Embryonic facial prominence (tissue), 1 donor: ENCODE measurements around the gene MTLN.
A peak's percentile ranks its signal among the peaks of the same experiment; 100 is the strongest.
"Not testable (repeated sequence)": the region's sequence is repeated elsewhere in the genome, so short reads cannot be mapped to it uniquely, and the experiment has no call there.

ENCODE experiments used
- DNase-seq: peaks from one replicate; pipeline ENCODE4 v3.0.0-alpha.2; 2016; ENCODE audit errors: extremely low spot score

The MTLN gene, protein sequence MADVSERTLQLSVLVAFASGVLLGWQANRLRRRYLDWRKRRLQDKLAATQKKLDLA

DNA sequence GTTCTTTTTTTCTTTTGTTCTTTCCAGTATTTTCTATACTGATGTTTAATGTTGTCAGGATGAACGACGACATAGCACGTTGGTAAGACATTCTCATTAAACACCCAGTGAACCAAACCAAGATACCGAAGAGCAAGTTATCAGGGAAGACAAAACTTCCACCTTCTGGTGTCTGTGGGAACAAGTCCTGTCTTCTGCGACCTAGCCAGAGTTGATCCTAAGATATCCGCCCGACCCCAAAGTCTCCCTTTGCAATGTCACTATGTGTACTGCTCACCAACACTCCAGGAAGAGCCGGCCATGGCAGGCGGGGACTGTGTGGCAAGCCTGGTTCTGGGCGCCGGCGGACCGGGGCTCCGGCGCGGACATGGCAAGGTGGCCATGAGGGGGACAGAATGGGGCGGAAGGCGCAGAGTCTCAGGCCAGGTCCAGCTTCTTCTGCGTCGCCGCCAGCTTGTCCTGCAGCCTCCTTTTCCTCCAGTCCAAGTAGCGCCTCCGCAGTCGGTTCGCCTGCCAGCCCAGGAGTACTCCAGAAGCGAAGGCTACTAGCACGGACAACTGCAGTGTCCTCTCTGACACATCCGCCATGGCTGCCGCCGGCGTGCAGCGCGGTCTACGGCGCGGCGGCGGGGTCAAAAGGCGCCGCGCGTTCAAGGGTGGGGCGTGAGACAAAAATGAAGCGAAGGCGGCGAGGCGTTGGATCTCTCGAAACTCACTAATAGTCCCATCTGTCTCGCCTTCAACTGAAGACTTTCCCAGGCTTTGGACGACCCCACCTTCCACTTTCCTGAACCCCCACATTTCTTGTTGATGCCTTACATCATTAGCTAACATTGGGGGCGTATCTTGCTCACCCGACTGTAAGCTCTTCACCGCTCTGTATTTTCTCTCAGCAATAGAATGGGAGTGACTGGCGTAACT is at the start of gene MTLN:
Gene MTLN, minus strand, starts transcription at position 610 of the 921 bp plus-strand sequence. Its CDS starts 22 bp downstream, at position 588.
- peak; percentile 40 for DNase-seq

DNA sequence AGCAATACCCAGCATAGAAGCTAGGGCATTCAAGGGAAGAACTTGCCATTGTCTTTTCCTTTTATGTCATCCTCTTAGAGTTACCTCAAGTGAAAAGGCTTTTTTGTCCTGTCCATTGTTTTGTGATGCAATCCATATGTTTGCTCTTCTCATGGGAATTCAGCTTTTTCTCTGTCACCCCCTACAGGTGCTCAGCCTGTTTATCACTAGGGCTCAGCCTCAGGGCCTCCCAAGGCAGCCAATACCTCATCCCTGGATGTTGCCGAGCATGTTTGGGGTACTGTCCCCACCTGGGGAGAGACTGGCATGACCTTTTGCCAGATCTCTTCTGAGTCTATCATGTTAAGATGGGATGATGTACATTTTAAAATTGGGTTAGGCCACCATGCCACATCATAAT is 49.6 kb upstream of the MTLN start:
- not testable (repeated sequence) for DNase-seq

DNA sequence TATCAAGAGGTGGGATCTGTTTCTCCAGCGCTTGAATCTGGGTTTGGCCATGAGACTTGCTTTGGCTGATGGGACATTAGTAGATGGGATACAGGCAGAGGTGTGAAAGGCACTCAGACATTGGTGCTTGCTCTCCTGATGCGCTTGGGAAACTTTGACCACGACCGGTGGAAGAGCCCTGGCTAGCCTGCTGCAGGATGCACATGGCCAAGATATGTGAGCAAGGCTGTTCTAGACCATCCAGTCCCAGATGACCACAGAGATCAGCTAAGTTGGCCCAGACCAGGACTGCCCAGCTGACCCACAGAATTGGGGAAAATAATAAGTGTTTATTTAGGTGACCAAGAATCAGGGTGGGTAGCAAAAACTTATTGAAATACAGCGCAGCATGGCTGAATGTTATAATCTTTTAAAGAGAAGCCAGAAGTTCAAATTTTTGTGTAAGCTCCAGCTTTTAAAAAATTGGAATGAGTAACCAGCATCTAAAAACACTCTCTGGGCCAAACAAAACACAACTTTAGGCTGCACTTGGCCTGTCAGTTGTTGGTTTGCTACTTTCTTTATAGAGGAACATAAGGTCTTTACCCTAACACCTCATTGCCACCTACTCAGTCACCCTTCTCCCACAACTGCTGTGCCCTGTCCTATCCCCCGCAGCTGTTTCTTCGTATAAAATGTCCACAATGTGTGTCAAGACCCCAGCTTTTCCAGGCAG is 35.9 kb upstream of the MTLN start:
- not testable (repeated sequence) for DNase-seq

DNA sequence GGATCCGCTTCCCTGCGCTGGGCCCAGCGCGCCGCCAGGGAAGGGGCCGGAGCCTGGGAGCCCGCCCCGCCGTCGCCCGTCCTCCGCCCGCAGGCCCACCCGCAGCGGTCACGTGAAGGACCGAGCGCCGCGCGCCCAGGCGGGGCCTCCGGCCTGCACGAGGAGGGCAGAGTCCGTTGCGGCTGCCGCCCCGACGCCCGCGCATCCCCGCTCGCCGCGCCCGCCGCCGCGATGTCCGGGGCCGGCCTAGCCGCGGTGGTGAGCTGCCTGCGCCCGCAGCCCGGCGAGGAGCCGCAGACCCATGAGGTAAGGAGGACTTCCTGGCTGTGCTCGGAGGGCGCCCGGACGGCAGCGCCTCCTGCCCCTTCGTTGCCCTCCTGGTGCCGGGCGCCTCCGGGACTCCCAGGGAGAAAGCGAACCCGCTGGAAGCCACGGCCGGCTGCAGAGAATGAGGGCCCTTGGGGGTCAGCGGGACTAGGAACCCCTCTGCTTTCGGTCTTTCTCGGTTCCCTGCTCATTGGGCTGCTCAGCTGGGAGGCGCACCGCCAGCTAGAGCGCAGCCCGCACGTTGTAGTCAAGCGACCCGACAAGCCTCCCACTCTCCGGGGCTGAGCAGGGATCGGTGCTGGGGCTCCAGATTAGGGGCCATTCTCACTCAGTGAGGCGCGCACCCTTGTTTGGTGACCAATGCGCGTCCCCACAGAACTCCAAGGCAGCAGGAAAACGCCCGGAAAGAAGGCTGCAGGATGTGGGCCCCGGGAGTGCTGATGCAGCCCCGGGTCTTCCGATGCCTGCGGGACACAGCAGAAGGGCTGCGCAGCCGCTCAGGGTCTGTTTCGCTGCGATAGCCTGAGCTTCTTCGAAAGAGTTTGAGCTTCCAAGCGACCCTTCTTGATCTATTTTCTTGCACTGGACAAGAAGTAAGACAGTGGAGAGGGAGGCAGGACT is 33.4 kb upstream of the MTLN start:
- not testable (repeated sequence) for DNase-seq

DNA sequence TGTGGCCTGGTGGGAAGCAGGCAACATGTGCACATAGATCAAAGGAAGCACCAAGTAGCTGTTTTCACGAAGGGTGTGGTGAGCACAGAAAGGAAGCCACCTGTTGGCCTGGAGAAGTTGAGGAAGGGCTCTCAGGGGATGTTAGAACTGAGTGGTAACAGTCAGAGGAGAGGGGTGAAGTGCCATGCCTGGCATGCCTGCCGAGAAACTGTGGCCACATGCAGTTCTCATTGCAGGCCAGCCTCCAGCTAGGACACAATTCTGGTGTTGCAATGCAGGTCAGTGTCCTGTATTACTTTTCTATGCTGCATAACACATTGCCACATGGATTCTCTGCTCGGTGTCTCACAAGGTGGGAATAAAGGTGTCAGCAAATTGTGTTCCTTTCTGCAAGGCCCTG is 30.9 kb upstream of the MTLN start:
- DNase-seq: not testable (repeated sequence)

DNA sequence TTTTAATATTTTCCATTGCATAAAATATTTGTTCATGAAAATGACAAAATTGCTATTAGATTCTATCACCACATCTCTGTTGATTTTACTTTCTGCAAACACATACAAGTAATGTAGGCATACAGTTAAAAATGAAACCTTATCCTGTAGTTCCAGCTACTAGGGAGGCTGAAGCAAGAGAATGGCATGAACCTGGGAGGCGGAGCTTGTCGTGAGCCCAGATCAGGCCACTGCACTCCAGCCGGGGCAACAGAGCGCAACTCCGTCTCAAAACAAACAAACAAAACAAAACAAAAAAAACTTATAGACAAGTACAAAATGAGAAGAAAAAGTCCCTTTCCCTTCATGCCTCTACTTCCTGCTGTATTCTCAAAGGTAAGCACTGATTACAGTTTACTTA is 22.2 kb upstream of the MTLN start:
- DNase-seq: not testable (repeated sequence)

DNA sequence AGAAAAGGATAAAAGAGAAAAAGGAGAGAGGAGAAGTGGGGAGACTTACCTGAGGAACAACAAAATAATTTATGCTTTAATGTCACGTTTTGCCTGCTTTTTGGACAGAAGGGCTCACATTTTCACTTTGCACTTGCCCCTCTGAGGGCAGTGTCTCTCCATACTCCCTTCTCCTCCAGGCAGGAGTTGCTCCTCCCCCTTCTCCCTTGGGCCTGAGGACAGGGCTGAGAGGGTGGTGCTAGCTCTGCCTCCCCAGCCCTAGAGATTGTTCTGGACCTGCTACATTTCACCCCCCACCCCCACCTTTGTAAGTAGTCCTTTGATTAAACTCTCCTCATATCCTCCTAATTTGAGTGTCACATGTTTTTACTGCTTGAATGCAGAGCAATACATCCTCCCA is 17.5 kb upstream of the MTLN start:
- DNase-seq: not testable (repeated sequence)

DNA sequence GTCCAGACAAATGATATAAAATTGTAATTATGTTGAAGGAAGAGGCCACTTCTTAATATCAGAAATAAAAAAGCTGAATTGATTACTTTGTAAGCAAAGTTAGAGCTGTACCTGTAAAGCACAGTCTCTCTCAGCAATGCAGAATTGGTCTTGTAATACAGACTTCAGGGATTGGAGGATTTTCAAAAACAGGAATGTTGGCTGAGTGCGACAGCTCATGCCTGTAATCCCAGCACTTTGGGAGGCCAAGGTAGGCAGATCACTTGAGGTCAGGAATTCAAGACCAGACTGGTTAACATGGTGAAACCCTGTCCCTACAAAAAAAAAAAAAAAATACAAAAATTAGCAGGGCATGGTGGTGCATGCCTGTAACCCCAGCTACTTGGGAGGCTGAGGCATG is 10.3 kb upstream of the MTLN start:
- DNase-seq: not testable (repeated sequence)

DNA sequence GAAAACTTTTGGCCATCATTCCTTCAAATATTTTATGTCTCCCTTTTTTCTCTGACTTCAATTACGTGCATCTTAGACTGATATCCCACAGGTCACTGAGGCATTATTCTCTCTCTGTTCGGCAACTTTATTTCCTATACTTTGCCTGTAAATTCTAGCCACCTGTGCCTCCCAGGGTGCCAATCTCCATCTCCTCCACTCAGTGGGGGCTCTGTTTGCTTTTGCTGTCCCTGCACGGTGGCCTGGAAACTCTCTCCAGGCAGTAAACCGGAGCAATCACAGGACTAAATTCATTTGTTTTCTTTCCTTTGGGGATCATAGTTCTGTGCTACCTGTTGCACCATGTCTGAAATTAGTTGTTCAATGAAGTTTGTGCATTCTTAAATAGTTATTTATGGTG is 9.6 kb upstream of the MTLN start:
- DNase-seq: no peak

DNA sequence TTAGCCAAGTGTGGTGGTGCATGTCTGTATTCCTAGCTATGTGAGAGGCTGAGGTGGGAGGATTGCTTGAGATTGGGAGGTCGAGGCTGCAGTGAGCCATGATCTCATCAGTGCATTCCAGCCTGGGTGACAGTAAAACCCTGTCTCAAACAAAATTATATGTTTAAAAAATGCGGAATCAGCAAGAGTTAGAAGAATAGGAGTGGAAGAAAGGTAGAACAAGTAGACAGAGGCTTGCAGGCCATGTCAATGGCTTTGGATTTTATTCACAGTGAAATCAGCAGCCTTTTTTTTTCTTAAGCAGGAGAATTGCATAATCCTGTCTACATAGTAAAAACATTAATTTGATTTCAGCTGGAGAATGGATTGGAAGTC is 7.8 kb upstream of the MTLN start:
- DNase-seq: no peak

DNA sequence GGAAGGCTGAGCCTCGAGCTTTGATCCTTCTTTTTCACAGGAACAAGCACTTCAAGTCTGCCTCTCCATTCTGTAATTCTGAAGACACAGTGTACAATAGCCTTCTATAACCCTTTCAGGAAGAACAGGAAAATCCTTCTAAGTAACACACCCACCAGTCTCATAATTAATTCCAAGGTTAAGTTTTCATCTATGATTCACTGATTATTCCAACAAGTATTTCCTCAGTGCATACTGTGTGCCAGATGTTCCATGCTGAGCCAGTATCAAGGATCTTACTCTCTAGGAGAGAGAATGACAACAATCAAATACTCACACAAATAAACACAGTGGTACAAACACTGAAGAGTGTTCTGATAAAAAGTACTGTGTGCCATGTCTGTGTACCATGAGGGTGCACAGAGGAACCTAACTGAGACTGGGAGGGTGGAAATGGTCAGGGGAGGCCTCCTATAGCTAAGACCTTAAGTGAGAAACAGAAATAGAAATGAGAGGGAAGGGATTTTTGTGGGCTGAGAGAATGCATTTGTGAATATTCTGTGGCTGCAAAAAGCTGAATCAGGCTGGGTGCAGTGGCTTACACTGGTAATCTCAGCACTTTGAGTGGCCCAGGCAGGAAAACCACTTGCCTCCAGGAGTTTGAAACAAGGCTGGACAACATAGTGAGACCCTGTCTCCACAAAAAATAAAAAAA is 7.3 kb upstream of the MTLN start:
- no peak for DNase-seq

DNA sequence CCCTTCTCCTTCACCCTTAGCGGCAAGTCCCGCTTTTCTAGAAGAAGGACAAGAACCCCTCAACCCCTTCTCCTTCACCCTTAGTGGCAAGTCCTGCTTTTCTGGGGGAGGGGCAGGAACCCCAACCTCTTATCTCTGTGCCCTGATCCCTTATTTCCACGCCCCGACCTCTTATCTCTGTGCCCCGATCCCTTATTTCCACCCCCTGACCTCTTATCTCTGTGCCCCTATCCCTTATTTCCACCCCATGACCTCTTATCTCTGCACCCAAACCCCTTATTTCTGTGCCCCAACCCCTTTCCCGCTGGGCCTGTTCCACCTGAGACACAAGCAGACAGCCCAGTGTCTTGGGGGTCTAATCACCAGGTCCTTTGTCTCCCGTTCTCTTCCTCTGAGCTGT is 6.5 kb upstream of the MTLN start:
- not testable (repeated sequence) for DNase-seq

DNA sequence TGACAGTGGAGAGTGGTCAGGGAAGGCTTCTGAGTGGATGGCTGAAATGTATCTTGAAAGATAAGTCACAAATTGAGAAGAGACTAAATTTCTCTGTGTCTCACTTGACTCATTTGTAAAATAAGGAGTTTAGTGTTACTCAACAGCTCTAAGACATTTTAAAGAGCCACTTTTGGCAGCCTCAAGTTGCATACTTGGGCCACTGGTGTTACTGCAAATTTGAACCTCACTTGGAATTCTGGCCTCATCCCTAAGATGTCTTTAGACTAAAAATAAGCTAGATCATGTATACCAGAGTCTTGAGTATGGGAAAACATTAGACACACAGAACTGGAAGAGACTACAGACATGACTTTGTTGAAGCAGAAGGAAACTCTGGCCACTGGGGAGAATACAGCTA is 4.5 kb upstream of the MTLN start:
- DNase-seq: no peak

DNA sequence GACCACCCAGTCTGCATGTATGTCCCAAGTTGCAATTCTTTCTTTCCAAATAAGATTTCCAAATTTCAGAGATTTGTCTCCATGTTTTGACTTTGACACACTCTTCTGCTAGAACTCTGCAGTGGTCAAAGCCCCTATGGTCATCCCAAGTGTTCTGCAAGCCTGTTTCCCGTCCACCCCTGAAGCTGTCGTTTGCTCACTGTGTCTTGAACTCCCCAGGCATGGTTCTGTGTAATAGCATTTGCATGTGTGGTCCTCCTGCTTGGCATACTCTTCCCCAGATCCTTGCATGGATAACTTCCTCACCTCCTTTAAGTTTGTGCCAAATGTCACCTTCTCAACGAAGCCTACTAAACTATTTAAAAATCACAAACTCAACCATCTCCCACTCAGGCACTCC is 3.9 kb upstream of the MTLN start:
- DNase-seq: no peak

DNA sequence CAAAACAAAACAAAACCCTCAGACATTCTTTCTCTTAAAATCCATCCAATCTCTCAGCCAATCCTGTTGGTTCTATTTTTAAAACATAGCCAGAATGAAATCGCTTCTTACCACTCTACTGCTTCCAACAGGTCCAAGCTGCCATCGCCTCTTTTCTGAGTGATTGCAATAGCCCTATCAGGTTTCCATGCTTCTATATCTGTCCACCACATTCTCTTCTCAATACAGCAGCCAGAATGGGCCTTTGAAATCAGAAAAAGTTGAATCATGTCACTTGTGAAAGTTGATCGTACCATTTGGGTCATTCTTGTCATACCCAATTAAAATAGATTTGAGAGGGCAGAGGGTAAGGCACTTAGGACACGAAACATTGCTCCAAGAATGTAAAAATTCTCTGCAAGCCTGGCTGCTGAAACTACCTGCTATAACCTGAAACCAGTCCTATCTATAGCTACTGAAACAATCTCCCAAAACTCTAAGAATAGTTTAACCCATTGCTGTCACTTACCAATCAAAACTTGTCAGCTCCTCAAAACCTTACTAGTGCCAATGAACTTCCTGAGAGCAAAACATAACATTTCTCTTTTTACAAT is 3.3 kb upstream of the MTLN start:
- no peak for DNase-seq

DNA sequence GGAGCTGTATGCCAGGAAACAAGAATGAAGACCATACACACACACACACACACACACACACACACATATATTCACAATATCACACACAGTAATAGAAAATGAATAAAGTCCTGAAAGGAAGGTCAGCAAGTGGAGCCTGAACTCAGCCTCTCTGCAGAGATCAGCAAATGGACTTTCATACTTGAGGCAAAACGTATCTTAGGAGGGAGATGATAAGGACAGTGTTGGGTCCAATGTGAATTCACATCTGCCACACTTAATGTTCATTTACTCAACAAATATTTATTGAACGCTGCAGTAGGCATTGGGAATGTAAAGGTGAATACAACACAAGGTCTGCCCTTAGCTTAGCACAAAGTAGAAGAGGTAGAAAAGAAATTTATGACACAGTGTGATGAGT is 2.7 kb upstream of the MTLN start:
- no peak for DNase-seq

DNA sequence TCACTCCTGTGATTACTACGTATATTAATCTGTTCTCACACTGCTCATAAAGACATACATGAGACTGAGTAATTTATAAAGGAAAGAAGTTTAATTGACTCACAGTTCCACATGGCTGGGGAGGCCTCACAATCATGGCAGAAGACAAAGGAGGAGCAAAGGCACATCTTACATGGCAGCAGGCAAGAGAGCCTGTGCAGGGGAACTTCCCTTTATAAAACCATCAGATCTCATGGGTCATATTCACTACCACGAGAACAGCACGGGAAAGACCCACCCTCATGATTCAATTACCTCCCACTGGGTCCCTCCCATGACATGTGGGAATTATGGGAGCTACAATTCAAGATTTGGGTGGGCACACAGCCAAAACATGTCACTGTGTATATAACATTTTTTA is 1.2 kb upstream of the MTLN start:
- not testable (repeated sequence) for DNase-seq

DNA sequence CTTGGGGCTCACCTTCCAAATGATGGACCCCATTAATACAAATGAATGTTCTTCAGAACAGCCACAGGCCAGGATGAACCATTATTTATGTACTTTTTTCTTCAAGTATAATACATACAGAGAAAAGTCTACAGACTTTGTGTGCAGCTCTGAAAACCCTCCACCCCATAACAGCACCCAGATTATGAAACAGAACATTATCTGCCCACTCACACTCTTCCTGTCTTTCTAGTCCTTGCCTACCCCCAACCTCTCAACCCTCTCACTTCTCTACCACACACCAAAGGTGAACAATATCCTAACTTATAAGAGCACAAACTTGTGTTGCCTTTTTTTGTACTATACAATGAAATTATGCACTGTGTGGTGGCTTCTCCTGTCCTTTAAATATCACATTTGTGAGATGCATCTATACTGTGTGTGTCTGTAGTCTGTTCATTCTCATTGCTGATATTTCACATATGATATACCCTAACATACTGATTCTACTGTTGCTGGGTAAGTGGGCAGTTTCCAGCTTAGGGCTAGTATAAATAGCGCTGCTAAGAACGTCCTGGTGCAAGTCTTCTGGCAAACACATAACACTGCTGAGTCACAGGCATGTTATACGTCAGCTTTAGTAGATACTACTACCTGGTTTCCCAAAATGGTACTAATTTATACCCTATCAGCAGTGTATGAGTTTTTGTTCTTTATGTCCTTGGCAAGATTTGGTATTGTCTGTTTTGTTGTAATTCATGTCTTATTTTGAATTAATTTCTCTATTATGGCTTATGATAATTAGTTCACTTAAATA is 6.5 kb downstream of the MTLN start:
- no peak for DNase-seq

DNA sequence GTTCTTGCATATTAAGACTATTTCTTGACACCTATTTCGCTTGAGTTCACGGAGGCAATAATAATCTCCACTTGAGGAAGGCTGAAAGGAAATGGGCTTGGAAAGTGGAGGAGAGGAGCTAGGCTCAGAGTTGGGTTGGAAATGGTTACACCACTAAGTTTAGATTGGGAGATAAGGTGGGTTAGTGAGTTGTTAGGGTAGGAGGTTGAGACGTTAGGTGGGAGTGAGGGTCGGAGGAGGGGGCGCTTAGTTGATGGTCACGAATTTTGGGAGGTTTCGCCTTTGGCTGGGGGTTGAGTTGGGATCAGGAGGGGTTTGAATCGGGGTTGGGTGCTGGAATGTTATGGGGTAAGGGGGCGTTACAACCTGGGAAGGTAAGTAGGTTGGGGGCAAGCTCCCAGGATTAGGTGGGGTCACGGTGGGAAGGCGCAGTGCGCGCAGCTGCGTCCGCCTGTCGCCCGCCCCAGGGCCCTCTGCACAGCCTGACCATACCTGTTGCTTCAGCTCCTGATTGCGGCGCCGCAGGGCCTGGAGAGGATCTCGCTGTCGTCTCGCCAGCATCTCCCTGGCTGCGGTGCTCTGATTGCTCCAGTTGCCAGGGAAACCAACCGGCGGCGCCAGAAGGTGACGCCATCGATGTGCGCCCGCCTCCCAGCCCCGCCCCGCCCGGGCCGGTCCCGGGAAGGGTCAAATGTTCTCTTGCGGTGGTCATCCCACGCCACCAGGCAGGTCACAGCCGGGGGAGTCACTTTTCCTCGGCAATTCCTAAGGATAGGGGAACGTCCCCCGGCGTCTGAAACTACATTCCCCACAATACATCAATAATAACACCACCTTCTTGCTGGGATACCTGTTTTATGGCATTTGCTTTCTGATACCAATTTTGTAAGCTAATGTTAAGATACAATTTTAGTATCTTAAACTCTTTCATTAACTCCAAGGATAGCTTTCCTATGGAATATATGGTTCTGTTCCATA is 7.7 kb downstream of the MTLN start, which contains the start of gene NPHP1:
Gene NPHP1, minus strand, starts transcription at position 606 of the 978 bp plus-strand sequence. Its CDS starts 45 bp downstream, at position 561.
- DNase-seq: peak; percentile 77
